K562 (cell line): ENCODE data around the gene AP2M1. TPM values are rescaled to one million over a fixed set of nuclear protein-coding genes. Genes with fewer than 3 reads are reported as not detected.

ENCODE experiments used
- ATAC-seq: fragments of 200-7000 bp; cut with Tn5 transposase; 3 replicates; pipeline ENCODE4 v1.9.1; 2020; ENCODE audit warnings: moderate library complexity
- BruUV-seq: library from RNA; stranded (reverse); fragments of 400-500 nt; replicated peaks from 2 replicates; lab custom pipeline; 2021; lab: Mats Ljungman, UMichigan
- CTCF ChIA-PET: fragments of 300-600 bp; formaldehyde crosslinking; extraction: SDS; loops from one replicate; lab custom pipeline; 2021; ENCODE audit warnings: low intra/inter-chr PET ratio; lab: Yijun Ruan, JAX
- POLR2A ChIA-PET: fragments of 300-600, 350-650 bp; sonication (Branson Sonifier 250); formaldehyde crosslinking; extraction: SDS; loops from one replicate; lab custom pipeline; 2021; ENCODE audit warnings: antibody characterized with exemption, inconsistent platforms; lab: Yijun Ruan, JAX
- DNase-seq, 4 experiments: peaks; one replicate each; pipeline versions ENCODE4 v3.0.0 to v3.0.0-alpha.2; 2011 to 2018; ENCODE audit warnings: low spot score in 3 of 4, mixed read lengths in 3 of 4; ENCODE audit errors: extremely low read depth in 1 of 4
- FAIRE-seq: peaks from 2 replicates; lab custom pipeline; 2011; peaks lifted over from hg19 to GRCh38; lab: Jason Lieb, UNC
- H2AFZ ChIP-seq: 2 replicates; pipeline ENCODE4 v1.6.0; 2011; ENCODE audit warnings: low read depth, low read length, control low read depth, inconsistent platforms
- H3K27ac ChIP-seq: fragments of 200-600 bp; 3 replicates; pipeline ENCODE4 v1.8.0; 2011; ENCODE audit warnings: low read depth, mild to moderate bottlenecking, control low read depth, inconsistent platforms, low read length, moderate library complexity, mixed read lengths; ENCODE audit errors: extremely low read depth
- H3K27me3 ChIP-seq, 2 experiments: fragments of 300-600 bp in 1 of 2; 2 replicates in 1 of 2; 3 replicates in 1 of 2; pipeline versions ENCODE4 v1.6.0 to v1.8.0; 2011; ENCODE audit warnings: inconsistent platforms in 2 of 2, low read length in 2 of 2, mild to moderate bottlenecking in 1 of 2, mixed read lengths in 1 of 2, moderate library complexity in 1 of 2; ENCODE audit not compliant: control insufficient read depth in 2 of 2, insufficient read depth in 2 of 2
- H3K36me3 ChIP-seq: fragments of 300-600 bp; 3 replicates; pipeline ENCODE4 v1.8.0; 2011; ENCODE audit warnings: mild to moderate bottlenecking, low read length, inconsistent platforms; ENCODE audit not compliant: control insufficient read depth, insufficient read depth
- H3K4me1 ChIP-seq, 2 experiments: fragments of 200-600 bp in 1 of 2; replicated peaks in 1 of 2; 2 replicates in 1 of 2; 3 replicates in 1 of 2; pipeline versions ENCODE4 v1.5.1 to v1.8.0; 2011; ENCODE audit warnings: inconsistent platforms in 2 of 2, low read length in 2 of 2, mild to moderate bottlenecking in 1 of 2, mixed read lengths in 1 of 2, moderate library complexity in 1 of 2; ENCODE audit not compliant: control insufficient read depth in 2 of 2, insufficient read depth in 2 of 2
- H3K4me2 ChIP-seq: 2 replicates; pipeline ENCODE4 v1.6.1; 2011; ENCODE audit warnings: low read length, control low read depth, inconsistent platforms, mixed read lengths; ENCODE audit not compliant: insufficient read depth
- H3K4me3 ChIP-seq: fragments of 200-600 bp; sonication (generic), shearing (Covaris generic); 2 replicates; pipeline ENCODE4 v1.5.1; 2016; ENCODE audit warnings: control low read depth, inconsistent platforms
- H3K79me2 ChIP-seq: fragments of 200-600 bp; 3 replicates; pipeline ENCODE4 v1.8.0; 2011; ENCODE audit warnings: low read length, inconsistent platforms; ENCODE audit not compliant: control insufficient read depth, insufficient read depth
- H3K9ac ChIP-seq, 2 experiments: 2 replicates each; pipeline versions ENCODE4 v1.6.0 to v1.6.1; 2011; ENCODE audit warnings: low read depth in 2 of 2, low read length in 2 of 2, control low read depth in 1 of 2, inconsistent platforms in 1 of 2, mild to moderate bottlenecking in 1 of 2, mixed read lengths in 1 of 2; ENCODE audit not compliant: insufficient read depth in 1 of 2
- H3K9me1 ChIP-seq: one replicate; pipeline ENCODE4 v1.6.0; 2011; ENCODE audit warnings: inconsistent platforms, mild to moderate bottlenecking, low read length, moderate library complexity; ENCODE audit not compliant: control insufficient read depth, insufficient read depth
- H3K9me3 ChIP-seq: replicated peaks from 2 replicates; pipeline ENCODE4 v1.5.1; 2011; ENCODE audit warnings: low read depth, low read length, inconsistent platforms; ENCODE audit not compliant: control insufficient read depth, insufficient read depth
- H4K20me1 ChIP-seq: replicated peaks from 2 replicates; pipeline ENCODE4 v1.6.1; 2011; ENCODE audit warnings: low read length, inconsistent platforms, mixed read lengths; ENCODE audit not compliant: control insufficient read depth, insufficient read depth
- ASH1L ChIP-seq: fragments of 450-650 bp; IDR thresholded peaks from 2 replicates; pipeline ENCODE4 v1.6.1; 2018; ENCODE audit warnings: borderline replicate concordance, mild to moderate bottlenecking, low read depth; ENCODE audit not compliant: partially characterized antibody
- BCLAF1 ChIP-seq, 2 experiments: fragments of 450-650 bp in 1 of 2; IDR thresholded peaks; 2 replicates each; pipeline ENCODE4 v1.6.1; 2011 to 2017; ENCODE audit warnings: low read depth in 2 of 2, antibody characterized with exemption in 1 of 2, borderline replicate concordance in 1 of 2, low read length in 1 of 2, mild to moderate bottlenecking in 1 of 2, mixed read lengths in 1 of 2; ENCODE audit not compliant: control insufficient read depth in 1 of 2
- DLX4 ChIP-seq: fragments of 250-450 bp; sonication (Bioruptor Pico); IDR thresholded peaks from 2 replicates; pipeline ENCODE4 v1.6.1; 2021; ENCODE audit warnings: mild to moderate bottlenecking
- E2F1 ChIP-seq: sonication (generic); formaldehyde crosslinking; IDR thresholded peaks from 2 replicates; pipeline ENCODE4 v1.8.1; 2023; ENCODE audit warnings: mild to moderate bottlenecking, missing genetic modification reagents, moderate library complexity
- ETV5 ChIP-seq: sonication (generic); formaldehyde crosslinking; IDR thresholded peaks from 2 replicates; pipeline ENCODE4 v1.4.0; 2020; ENCODE audit warnings: low read depth, mild to moderate bottlenecking, missing genetic modification reagents
- EWSR1 ChIP-seq: fragments of 450-650 bp; IDR thresholded peaks from 2 replicates; pipeline ENCODE4 v1.6.1; 2018; ENCODE audit warnings: borderline replicate concordance, mild to moderate bottlenecking, low read depth, moderate library complexity; ENCODE audit not compliant: partially characterized antibody
- HDGF ChIP-seq: fragments of 450-650 bp; IDR thresholded peaks from 2 replicates; pipeline ENCODE4 v1.6.1; 2016
- KAT8 ChIP-seq: fragments of 450-650 bp; IDR thresholded peaks from 2 replicates; pipeline ENCODE4 v1.6.1; 2016; ENCODE audit warnings: low read depth, mild to moderate bottlenecking
- MAFK ChIP-seq: IDR thresholded peaks from 2 replicates; pipeline ENCODE4 v1.6.1; 2011; ENCODE audit warnings: low read length, improper control_type of control experiment
- RBM17 ChIP-seq: fragments of 200-400 bp; formaldehyde crosslinking; IDR thresholded peaks from 2 replicates; pipeline ENCODE4 v1.6.1; 2017; ENCODE audit warnings: low read depth, mild to moderate bottlenecking, low read length, borderline replicate concordance
- SAFB ChIP-seq: fragments of 200-400 bp; formaldehyde crosslinking; IDR thresholded peaks from 2 replicates; pipeline ENCODE4 v1.6.1; 2017; ENCODE audit warnings: low read depth, low read length, borderline replicate concordance
- STAG1 ChIP-seq: sonication (generic); formaldehyde crosslinking; IDR thresholded peaks from 2 replicates; pipeline ENCODE4 v1.5.0; 2020; ENCODE audit warnings: missing genetic modification reagents, borderline replicate concordance
- TAF7 ChIP-seq: fragments of 450-650 bp; IDR thresholded peaks from 2 replicates; pipeline ENCODE4 v1.6.1; 2016; ENCODE audit warnings: missing genetic modification characterization, missing compliant biosample characterization
- ZC3H11A ChIP-seq: IDR thresholded peaks from 2 replicates; pipeline ENCODE4 v1.6.1; 2012; ENCODE audit warnings: low read depth, low read length, improper control_type of control experiment
- ZNF133 ChIP-seq: fragments of 250-450 bp; sonication (Bioruptor Pico); IDR thresholded peaks from 2 replicates; pipeline ENCODE4 v1.4.0; 2020; ENCODE audit warnings: mild to moderate bottlenecking
- ZNF24 ChIP-seq: fragments of 450-650 bp; IDR thresholded peaks from 2 replicates; pipeline ENCODE4 v1.6.1; 2016
- ZNF347 ChIP-seq: fragments of 450-650 bp; formaldehyde crosslinking; IDR thresholded peaks from 2 replicates; pipeline ENCODE4 v1.4.0; 2020; ENCODE audit warnings: low read depth, mild to moderate bottlenecking, moderate library complexity
- ZNF75A ChIP-seq: fragments of 450-650 bp; formaldehyde crosslinking; IDR thresholded peaks from 2 replicates; pipeline ENCODE4 v1.4.0; 2020; ENCODE audit warnings: mild to moderate bottlenecking
- WGBS: fragments of 100-300 bp; shearing (Covaris generic); methylation state at CpG from one replicate; pipeline ENCODE4 v1.1.6; 2016; ENCODE audit warnings: low coverage, mixed read lengths; ENCODE audit not compliant: insufficient coverage; ENCODE audit errors: missing lambda C conversion rate; 5-methylcytosine and 5-hydroxymethylcytosine counted together
- in situ Hi-C: fragments of 300-500 bp; cut with MboI; formaldehyde crosslinking; loops from 4 replicates; pipeline ENCODE4 v1.15.0; 2018; ENCODE audit warnings: inconsistent platforms, mixed read lengths
- intact Hi-C: fragments of 100-400 bp; cut with micrococcal nuclease; formaldehyde crosslinking; loops from 2 replicates; pipeline ENCODE4 v1.14.2; 2022
- polyA plus RNA-seq, 8 experiments: library from polyadenylated mRNA; depleted of rRNA in 4 of 8; stranded (reverse) in 5 of 8; unstranded in 3 of 8; fragments of >200 nt; fragmentation: Nextera tagmentation in 2 of 8; fragmentation: Illumina TruSeq in 1 of 8; extraction: Ambion mirVana in 2 of 8; extraction: Trizol in 1 of 8; gene quantifications; 2 replicates each; pipeline versions ENCODE4 v1.2.1 to v1.2.3, GENCODE V29; 2011 to 2014; ENCODE audit warnings: inconsistent platforms in 1 of 8, missing spikeins in 1 of 8
- total RNA-seq, 7 experiments: library from RNA; depleted of rRNA in 6 of 7; stranded (reverse); fragments of >200 nt in 6 of 7; fragmentation: Illumina TruSeq in 2 of 7; extraction: Trizol in 2 of 7; gene quantifications; 2 replicates each; pipeline versions ENCODE4 v1.2.1 to v1.2.3, GENCODE V29; 2011 to 2021; ENCODE audit warnings: low replicate concordance in 1 of 7

Gene AP2M1
- total and polyA plus RNA-seq, 9 of the 15 experiments (the other 6 are each of a cell fraction or from before 2014, with no cell fraction given): 118 to 505 (median 296) TPM

- H3K36me3 ChIP-seq: peaks cover 83% of the 10 kb centered on the region
- FAIRE-seq (no peak), DNase-seq (no peak), ATAC-seq (peak; percentile 28)
- H3K27me3 ChIP-seq: no peaks in the 10 kb centered on the region
- CTCF ChIA-PET: interaction anchor here (0.5 kb wide), 1 partner anchor 291 kb away, joined by 3 read pairs; no protein-coding TSS in a partner anchor
- H3K4me2 ChIP-seq: peak within 1 kb of the TSS; percentile 100
- peak within 1 kb of the TSS; percentile 92 for H3K4me3 ChIP-seq
- 0% methylated on average over 36 of the region's 45 CpGs for WGBS
- H3K9ac ChIP-seq: peak within 1 kb of the TSS; percentile 89 to 94
- no peaks in the 10 kb centered on the region for H3K9me3 ChIP-seq
- POLR2A ChIA-PET: interaction anchor here (0.6 to 3.5 kb wide), 17 partner anchors 8 to 291 kb away, joined by 3 to 20 read pairs (median 4); no protein-coding TSS in a partner anchor
- peak within 1 kb of the TSS; percentile 96 for H2AFZ ChIP-seq
- H3K9me1 ChIP-seq: peaks cover 4% of the 10 kb centered on the region
- intact Hi-C loops: no loop called here
- peaks cover 17 to 32% of the 10 kb centered on the region in 2 experiments for H3K4me1 ChIP-seq
- H3K27ac ChIP-seq: peak within 1 kb of the TSS; percentile 93
- H4K20me1 ChIP-seq: 0 out of 2 replicates have a peak, but pooled peaks cover 3% of the 10 kb centered on the region
- in situ Hi-C loops: no loop called here
- BruUV-seq: TSS peak; percentile 50
- peaks cover 31% of the 10 kb centered on the region for H3K79me2 ChIP-seq
- no peak for TF ChIP-seq ASH1L
- peak; percentile 78 for TF ChIP-seq TAF7 (tag)
- no peak for TF ChIP-seq DLX4 (CRISPR knock-in tag)
- TF ChIP-seq KAT8: no peak
- no peak for TF ChIP-seq ZC3H11A
- no peak for TF ChIP-seq ZNF75A (CRISPR knock-in tag)
- TF ChIP-seq ZNF347: no peak
- no peak for TF ChIP-seq STAG1
- no peak for TF ChIP-seq SAFB
- TF ChIP-seq ZNF133 (CRISPR knock-in tag): no peak
- no peak for TF ChIP-seq EWSR1
- no peak for TF ChIP-seq ZNF24
- TF ChIP-seq RBM17: no peak
- no peak for TF ChIP-seq HDGF
- TF ChIP-seq MAFK: no peak
- peak; percentile 59; the same call in 1 of the 2 replicates for TF ChIP-seq E2F1 (CRISPR knock-in tag)
- TF ChIP-seq BCLAF1 (IDR thresholded peaks at IDR 0.05; ENCODE audit: borderline replicate concordance in 1 of 2, control insufficient read depth in 1 of 2, low read depth in 2 of 2, low read length in 1 of 2): no peak
- no peak for TF ChIP-seq ETV5 (CRISPR knock-in tag)
These were observed 11.7 kb downstream of the AP2M1 start, which contains the start of gene ABCF3 for GRCh38 chr3:184186184-184186901. Gene ABCF3, plus strand, starts transcription at chr3:184186199. Its CDS starts 9 bp downstream, at chr3:184186208.
